Activated CD4-positive, alpha-beta T cell treated with anti-CD3 and anti-CD28 coated beads for 36 hours (primary cell): ENCODE results near the gene TUT4. TPM values are rescaled to one million over a fixed set of nuclear protein-coding genes. Genes with fewer than 3 reads are reported as not detected.

Experiments
- ATAC-seq: fragments of 200-7000 bp; cut with Tn5 transposase; one replicate; pipeline ENCODE4 v1.10.0; 2021; ENCODE audit warnings: mild to moderate bottlenecking, moderate library complexity
- CTCF ChIA-PET: fragments of 350-600 bp; sonication (Branson Sonifier 250); formaldehyde crosslinking; loops from one replicate; lab custom pipeline; 2021; ENCODE audit warnings: antibody characterized with exemption; lab: Charles Lee
- POLR2A ChIA-PET: fragments of 350-600 bp; sonication (Branson Sonifier 250); formaldehyde crosslinking; loops from one replicate; lab custom pipeline; 2021; ENCODE audit warnings: antibody characterized with exemption, inconsistent platforms; lab: Charles Lee
- DNase-seq: peaks from one replicate; pipeline ENCODE4 v3.0.0-alpha.2; 2020
- H3K27ac Mint-ChIP-seq: one replicate; pipeline ENCODE4 v1.8.0; 2021; ENCODE audit warnings: mixed read lengths
- H3K27me3 Mint-ChIP-seq: one replicate; pipeline ENCODE4 v1.8.0; 2021; ENCODE audit warnings: mixed read lengths
- H3K36me3 Mint-ChIP-seq: one replicate; pipeline ENCODE4 v1.8.0; 2021; ENCODE audit warnings: low read depth, mixed read lengths
- H3K4me1 Mint-ChIP-seq: one replicate; pipeline ENCODE4 v1.8.0; 2021; ENCODE audit warnings: mixed read lengths
- H3K4me3 Mint-ChIP-seq: one replicate; pipeline ENCODE4 v1.8.0; 2021; ENCODE audit warnings: mild to moderate bottlenecking, moderate library complexity, mixed read lengths
- H3K9me3 Mint-ChIP-seq: one replicate; pipeline ENCODE4 v1.8.0; 2021; ENCODE audit warnings: low read depth, mixed read lengths
- intact Hi-C, 2 experiments: fragments of 100-400 bp; cut with DNase I in 1 of 2; cut with micrococcal nuclease in 1 of 2; formaldehyde crosslinking; loops; one replicate each; pipeline versions ENCODE4 v1.14.2 to v1.15.1; 2022 to 2024; cut with DNase I, micrococcal nuclease
- total RNA-seq, 2 experiments: library from RNA; stranded (reverse); gene quantifications; one replicate each; pipeline ENCODE4 v1.2.3, GENCODE V29; 2021

The TUT4 gene
- total RNA-seq, 2 experiments from 2014 or later: 61.6 to 71.7 TPM

- ATAC-seq (peak; percentile 71), DNase-seq (peak; percentile 14)
- CTCF ChIA-PET: no interaction called here
- no peak overlapping the region for H3K27ac Mint-ChIP-seq
- intact Hi-C loops: no loop called here
- no peak overlapping the region for H3K4me3 Mint-ChIP-seq
- H3K27me3 Mint-ChIP-seq: no peaks in the 10 kb centered on the region
- POLR2A ChIA-PET: no interaction called here
- no peaks in the 10 kb centered on the region for H3K36me3 Mint-ChIP-seq
- H3K4me1 Mint-ChIP-seq: peaks cover 21% of the 10 kb centered on the region
- no peaks in the 10 kb centered on the region for H3K9me3 Mint-ChIP-seq
Observed at GRCh38 chr1:52571783-52572182, 18.9 kb upstream of the TUT4 start.

- DNase-seq (no peak), ATAC-seq (no peak)
- Mint-ChIP-seq H3K4me3 (no peak overlapping the region), H3K36me3 (no peaks in the 10 kb centered on the region), H3K27ac (no peak overlapping the region), H3K27me3 (no peaks in the 10 kb centered on the region), H3K9me3 (no peaks in the 10 kb centered on the region), H3K4me1 (peaks cover 19% of the 10 kb centered on the region)
- intact Hi-C loops: no loop called here
- POLR2A ChIA-PET: no interaction called here
- CTCF ChIA-PET: no interaction called here
Observed at GRCh38 chr1:52569449-52570210, 16.7 kb upstream of the TUT4 start.

- H3K27me3 Mint-ChIP-seq: no peaks in the 10 kb centered on the region
- DNase-seq (no peak), ATAC-seq (peak; percentile 30)
- ChIA-PET CTCF (interaction anchor here (0.7 to 1.4 kb wide), 3 partner anchors 73 to 378 kb away, joined by 3 to 5 read pairs (median 4); no protein-coding TSS in a partner anchor), POLR2A (interaction anchor here (1.4 kb wide), 1 partner anchor 15 kb away, joined by 4 read pairs; the partner anchor contains the start of gene TUT4)
- peaks cover 15% of the 10 kb centered on the region for H3K4me1 Mint-ChIP-seq
- H3K9me3 Mint-ChIP-seq: no peaks in the 10 kb centered on the region
- no peak overlapping the region for H3K27ac Mint-ChIP-seq
- H3K4me3 Mint-ChIP-seq: no peak overlapping the region
- intact Hi-C loops: no loop called here
- no peaks in the 10 kb centered on the region for H3K36me3 Mint-ChIP-seq
Observed at GRCh38 chr1:52567943-52568342, 15.1 kb upstream of the TUT4 start.

GRCh38 chr1:52562766-52563165 is 9.9 kb upstream of the TUT4 start:
- intact Hi-C loops: no loop called here
- ChIA-PET CTCF (no interaction called here), POLR2A (no interaction called here)
- no peak for DNase-seq
- H3K27ac Mint-ChIP-seq: no peak overlapping the region
- ATAC-seq: no peak
- no peaks in the 10 kb centered on the region for H3K9me3 Mint-ChIP-seq
- no peaks in the 10 kb centered on the region for H3K4me1 Mint-ChIP-seq
- H3K27me3 Mint-ChIP-seq: no peaks in the 10 kb centered on the region
- no peak overlapping the region for H3K4me3 Mint-ChIP-seq
- no peaks in the 10 kb centered on the region for H3K36me3 Mint-ChIP-seq

- Mint-ChIP-seq H3K27ac (no peak overlapping the region), H3K4me1 (peaks cover 3% of the 10 kb centered on the region), H3K27me3 (no peaks in the 10 kb centered on the region), H3K9me3 (no peaks in the 10 kb centered on the region), H3K36me3 (no peaks in the 10 kb centered on the region), H3K4me3 (no peak overlapping the region)
- DNase-seq (no peak), ATAC-seq (no peak)
- POLR2A ChIA-PET: no interaction called here
- intact Hi-C loops: loop anchor here in 1 of 2 experiments (10.0 kb wide), 2 partner anchors 365 to 765 kb away; partner anchors contain the start of genes ECHDC2, LRP8 and SCP2
- CTCF ChIA-PET: interaction anchor here (0.6 kb wide), 2 partner anchors 112 to 139 kb away, joined by 3 read pairs; partner anchors contain the start of gene COA7
Observed at GRCh38 chr1:52559875-52560274, 7.0 kb upstream of the TUT4 start.

GRCh38 chr1:52558941-52559340 is 6.0 kb upstream of the TUT4 start:
- POLR2A ChIA-PET: no interaction called here
- H3K4me3 Mint-ChIP-seq: no peak overlapping the region
- CTCF ChIA-PET: interaction anchor here (0.6 kb wide), 1 partner anchor 111 kb away, joined by 3 read pairs; no protein-coding TSS in a partner anchor
- no peaks in the 10 kb centered on the region for H3K27me3 Mint-ChIP-seq
- no peaks in the 10 kb centered on the region for H3K36me3 Mint-ChIP-seq
- DNase-seq (no peak), ATAC-seq (no peak)
- H3K4me1 Mint-ChIP-seq: peaks cover 12% of the 10 kb centered on the region
- intact Hi-C loops: loop anchor here in 1 of 2 experiments (10.0 kb wide), 2 partner anchors 366 to 766 kb away; partner anchors contain the start of genes ECHDC2, LRP8 and SCP2
- H3K9me3 Mint-ChIP-seq: no peaks in the 10 kb centered on the region
- H3K27ac Mint-ChIP-seq: no peak overlapping the region

- DNase-seq (no peak), ATAC-seq (no peak)
- CTCF ChIA-PET: interaction anchor here (0.6 to 1.4 kb wide), 2 partner anchors 78 to 153 kb away, joined by 3 to 5 read pairs; partner anchors contain the start of genes ORC1 and PRPF38A
- Mint-ChIP-seq H3K27ac (no peak overlapping the region), H3K9me3 (no peaks in the 10 kb centered on the region), H3K27me3 (no peaks in the 10 kb centered on the region), H3K4me1 (peaks cover 14% of the 10 kb centered on the region), H3K4me3 (no peak overlapping the region), H3K36me3 (no peaks in the 10 kb centered on the region)
- intact Hi-C loops: loop anchor here in 1 of 2 experiments (10.0 kb wide), 2 partner anchors 368 to 768 kb away; partner anchors contain the start of genes ECHDC2, LRP8 and SCP2
- POLR2A ChIA-PET: no interaction called here
Observed at GRCh38 chr1:52556641-52557360, 3.9 kb upstream of the TUT4 start.

GRCh38 chr1:52554756-52555155 is 1.9 kb upstream of the TUT4 start:
- no peaks in the 10 kb centered on the region for H3K27me3 Mint-ChIP-seq
- DNase-seq: no peak
- peaks cover 22% of the 10 kb centered on the region for H3K4me1 Mint-ChIP-seq
- intact Hi-C loops: loop anchor here (5.0 to 10.0 kb wide), 7 partner anchors 37 to 770 kb away; partner anchors contain the start of genes CPT2 (in 1 of the 2), ECHDC2 (in 1 of the 2), GPX7 (in 1 of the 2) and LRP8 (in 1 of the 2)
- H3K36me3 Mint-ChIP-seq: no peaks in the 10 kb centered on the region
- no peak for ATAC-seq
- ChIA-PET POLR2A (interaction anchor here (1.1 kb wide), 1 partner anchor 123 kb away, joined by 3 read pairs; no protein-coding TSS in a partner anchor), CTCF (interaction anchor here (1.5 kb wide), 1 partner anchor 31 kb away, joined by 3 read pairs; no protein-coding TSS in a partner anchor)
- H3K9me3 Mint-ChIP-seq: no peaks in the 10 kb centered on the region
- peak overlapping the region; percentile 1 for H3K27ac Mint-ChIP-seq
- no peak overlapping the region for H3K4me3 Mint-ChIP-seq

GRCh38 chr1:52554267-52554640 is 1.4 kb upstream of the TUT4 start:
- DNase-seq (no peak), ATAC-seq (no peak)
- POLR2A ChIA-PET: interaction anchor here (1.1 to 2.0 kb wide), 3 partner anchors 78 to 150 kb away, joined by 3 to 18 read pairs (median 4); partner anchors contain the start of genes ORC1, PRPF38A and SHISAL2A
- CTCF ChIA-PET: interaction anchor here (1.0 to 1.5 kb wide), 2 partner anchors 11 to 32 kb away, joined by 3 read pairs; no protein-coding TSS in a partner anchor
- intact Hi-C loops: loop anchor here (5.0 to 10.0 kb wide), 7 partner anchors 37 to 771 kb away; partner anchors contain the start of genes CPT2 (in 1 of the 2), ECHDC2 (in 1 of the 2), GPX7 (in 1 of the 2) and LRP8 (in 1 of the 2)
- no peaks in the 10 kb centered on the region for H3K9me3 Mint-ChIP-seq
- no peaks in the 10 kb centered on the region for H3K36me3 Mint-ChIP-seq
- no peaks in the 10 kb centered on the region for H3K27me3 Mint-ChIP-seq
- peaks cover 27% of the 10 kb centered on the region for H3K4me1 Mint-ChIP-seq
- peak overlapping the region; percentile 69 for H3K27ac Mint-ChIP-seq
- H3K4me3 Mint-ChIP-seq: no peak overlapping the region

- ChIA-PET POLR2A (interaction anchor here (0.6 to 2.0 kb wide), 9 partner anchors 14 to 150 kb away, joined by 3 to 18 read pairs (median 5); partner anchors contain the start of genes ORC1, PRPF38A and SHISAL2A), CTCF (interaction anchor here (0.8 to 1.5 kb wide), 7 partner anchors 10 to 437 kb away, joined by 3 to 4 read pairs (median 3); no protein-coding TSS in a partner anchor)
- no peaks in the 10 kb centered on the region for H3K9me3 Mint-ChIP-seq
- H3K27me3 Mint-ChIP-seq: no peaks in the 10 kb centered on the region
- DNase-seq (peak; percentile 96), ATAC-seq (peak; percentile 83)
- H3K4me1 Mint-ChIP-seq: peaks cover 34% of the 10 kb centered on the region
- H3K4me3 Mint-ChIP-seq: no peak overlapping the region
- H3K36me3 Mint-ChIP-seq: no peaks in the 10 kb centered on the region
- intact Hi-C loops: loop anchor here (1.0 to 10.0 kb wide), 23 partner anchors 36 to 771 kb away; partner anchors contain the start of genes CC2D1B (in 2 of the 2), GPX7 (in 2 of the 2), NRDC (in 2 of the 2) and ORC1 (in 2 of the 2)
- peak overlapping the region; percentile 84 for H3K27ac Mint-ChIP-seq
Observed at GRCh38 chr1:52553362-52554266, 722 bp upstream of the TUT4 start.
